Measurements from ENCODE around the gene TRPC4.
"Not testable (repeated sequence)": the region's sequence is repeated elsewhere in the genome, so short reads cannot be mapped to it uniquely, and the experiment has no call there.

Gene TRPC4

GRCh38 chr13:37835392-37835791 lies 34.2 kb downstream of the TRPC4 start:
- no peak for DNase-seq (ENCODE audit: extremely low read depth in 1 of 2, low read depth in 1 of 2)

- no peak for DNase-seq (ENCODE audit: extremely low read depth in 1 of 2, low read depth in 1 of 2)
Measured at GRCh38 chr13:37833411-37833810, 36.2 kb downstream of the TRPC4 start.

- no peak for DNase-seq (ENCODE audit: extremely low read depth in 1 of 2, low read depth in 1 of 2)
Measured at GRCh38 chr13:37816276-37816675, 53.3 kb downstream of the TRPC4 start.

- no peak for DNase-seq (ENCODE audit: extremely low read depth in 1 of 2, low read depth in 1 of 2)
Measured at GRCh38 chr13:37811441-37811840, 58.1 kb downstream of the TRPC4 start.

GRCh38 chr13:37806666-37807065 lies 62.9 kb downstream of the TRPC4 start:
- no peak for DNase-seq (ENCODE audit: extremely low read depth in 1 of 2, low read depth in 1 of 2)

GRCh38 chr13:37797631-37798030 lies 71.9 kb downstream of the TRPC4 start:
- no peak for DNase-seq (ENCODE audit: extremely low read depth in 1 of 2, low read depth in 1 of 2)

GRCh38 chr13:37796795-37797194 lies 72.8 kb downstream of the TRPC4 start:
- not testable (repeated sequence) for DNase-seq (ENCODE audit: extremely low read depth in 1 of 2, low read depth in 1 of 2)

GRCh38 chr13:37795326-37795725 lies 74.2 kb downstream of the TRPC4 start:
- no peak for DNase-seq (ENCODE audit: extremely low read depth in 1 of 2, low read depth in 1 of 2)

- no peak for DNase-seq (ENCODE audit: extremely low read depth in 1 of 2, low read depth in 1 of 2)
Measured at GRCh38 chr13:37791699-37792098, 77.9 kb downstream of the TRPC4 start.

GRCh38 chr13:37788346-37788745 lies 81.2 kb downstream of the TRPC4 start:
- no peak for DNase-seq (ENCODE audit: extremely low read depth in 1 of 2, low read depth in 1 of 2)

- DNase-seq (ENCODE audit: extremely low read depth in 1 of 2, low read depth in 1 of 2), result no peak
Measured at GRCh38 chr13:37777676-37778075, 91.9 kb downstream of the TRPC4 start.

- no peak for DNase-seq (ENCODE audit: extremely low read depth in 1 of 2, low read depth in 1 of 2)
Measured at GRCh38 chr13:37775871-37776270, 93.7 kb downstream of the TRPC4 start.

GRCh38 chr13:37772644-37773043 lies 96.9 kb downstream of the TRPC4 start:
- no peak for DNase-seq (ENCODE audit: extremely low read depth in 1 of 2, low read depth in 1 of 2)

GRCh38 chr13:37769545-37769944 lies 100.0 kb downstream of the TRPC4 start:
- no peak for DNase-seq (ENCODE audit: extremely low read depth in 1 of 2, low read depth in 1 of 2)

- no peak for DNase-seq (ENCODE audit: extremely low read depth in 1 of 2, low read depth in 1 of 2)
Measured at GRCh38 chr13:37769078-37769477, 100.5 kb downstream of the TRPC4 start.

- DNase-seq (ENCODE audit: extremely low read depth in 1 of 2, low read depth in 1 of 2), result no peak
Measured at GRCh38 chr13:37766502-37766901, 103.1 kb downstream of the TRPC4 start.

GRCh38 chr13:37755349-37755748 lies 114.2 kb downstream of the TRPC4 start:
- DNase-seq (ENCODE audit: extremely low read depth in 1 of 2, low read depth in 1 of 2), result no peak

- no peak for DNase-seq (ENCODE audit: extremely low read depth in 1 of 2, low read depth in 1 of 2)
Measured at GRCh38 chr13:37753776-37754175, 115.8 kb downstream of the TRPC4 start.

- no peak for DNase-seq (ENCODE audit: extremely low read depth in 1 of 2, low read depth in 1 of 2)
Measured at GRCh38 chr13:37752146-37752545, 117.4 kb downstream of the TRPC4 start.

- no peak for DNase-seq (ENCODE audit: extremely low read depth in 1 of 2, low read depth in 1 of 2)
Measured at GRCh38 chr13:37751025-37751424, 118.5 kb downstream of the TRPC4 start.

GRCh38 chr13:37748913-37749312 lies 120.7 kb downstream of the TRPC4 start:
- no peak for DNase-seq (ENCODE audit: extremely low read depth in 1 of 2, low read depth in 1 of 2)

GRCh38 chr13:37747071-37747612 lies 122.4 kb downstream of the TRPC4 start:
- no peak for DNase-seq (ENCODE audit: extremely low read depth in 1 of 2, low read depth in 1 of 2)

- DNase-seq (ENCODE audit: extremely low read depth in 1 of 2, low read depth in 1 of 2), result no peak
Measured at GRCh38 chr13:37741536-37741935, 128.0 kb downstream of the TRPC4 start.

Measured in activated CD8-positive, alpha-beta memory T cell treated with anti-CD3 and anti-CD28 coated beads for 1 hour (primary cell).